Stimulated activated CD4-positive, alpha-beta T cell treated with anti-CD3 and anti-CD28 coated beads, Interleukin-4, amount 100 ng/mL, for 24 hours (primary cell): Measurements from ENCODE around the gene KRT33A.

Experiments used
- DNase-seq: peaks from one replicate; pipeline ENCODE4 v3.0.0-alpha.2; 2020

KRT33A gene

DNA sequence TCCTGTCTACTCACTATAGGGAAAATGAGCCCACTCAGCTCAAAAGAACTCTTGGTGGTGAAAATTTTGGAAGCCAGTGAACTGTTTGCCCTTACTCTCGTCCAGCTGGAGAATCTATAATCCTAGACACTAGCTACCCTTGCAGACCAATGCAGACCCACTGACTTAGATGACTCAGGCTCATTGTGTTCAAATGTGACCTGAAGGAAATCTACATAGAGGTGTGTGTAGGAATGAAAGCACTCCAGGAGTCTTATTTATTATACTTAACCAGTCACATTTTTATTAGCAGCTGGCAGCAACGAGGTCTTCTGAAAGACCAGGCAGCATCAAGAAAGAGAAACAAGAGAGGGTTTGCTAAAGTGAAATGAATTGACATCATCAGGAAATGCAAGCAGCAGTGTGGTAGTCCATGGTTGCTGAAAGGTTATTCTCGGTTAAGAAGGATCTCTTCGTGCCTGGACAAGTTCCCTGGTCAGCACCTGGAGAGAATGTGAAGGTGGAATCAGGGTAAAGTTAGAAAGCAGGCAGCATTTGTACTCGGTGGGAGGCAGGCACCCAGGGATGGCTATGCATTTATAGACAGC, 49.3 kb downstream of the KRT33A start:
- no peak for DNase-seq

DNA sequence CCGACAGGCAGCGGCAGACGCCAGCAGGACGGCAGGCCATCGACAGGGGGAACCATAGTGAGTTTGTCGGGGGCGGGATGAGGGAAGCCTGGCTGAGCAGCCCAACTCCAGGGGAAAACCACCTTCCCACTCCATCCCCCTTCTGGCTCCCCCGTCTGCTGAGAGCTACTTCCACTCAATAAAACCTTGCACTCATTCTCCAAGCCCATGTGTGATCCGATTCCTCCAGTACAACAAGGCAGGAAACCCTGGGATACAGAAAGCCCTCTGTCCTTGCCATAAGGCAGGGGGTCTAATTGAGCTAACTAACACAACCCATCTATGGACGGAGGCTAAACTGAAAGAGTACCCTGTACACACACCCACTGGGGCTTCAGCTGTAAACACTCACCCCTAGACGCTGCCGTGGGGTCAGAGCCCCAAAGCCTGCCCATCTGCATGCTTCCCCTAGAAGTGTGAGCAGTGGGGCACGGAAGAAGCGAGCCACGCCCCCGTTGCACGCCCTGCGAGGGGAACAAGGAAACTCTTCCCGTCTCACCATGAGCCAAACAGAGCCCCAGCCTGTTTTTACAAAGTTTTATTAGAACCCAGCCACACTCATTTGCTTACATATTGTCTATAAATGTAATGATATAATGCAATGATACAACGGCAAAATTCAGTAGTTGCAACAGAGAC, 52.0 kb downstream of the KRT33A start:
- no peak for DNase-seq

DNA sequence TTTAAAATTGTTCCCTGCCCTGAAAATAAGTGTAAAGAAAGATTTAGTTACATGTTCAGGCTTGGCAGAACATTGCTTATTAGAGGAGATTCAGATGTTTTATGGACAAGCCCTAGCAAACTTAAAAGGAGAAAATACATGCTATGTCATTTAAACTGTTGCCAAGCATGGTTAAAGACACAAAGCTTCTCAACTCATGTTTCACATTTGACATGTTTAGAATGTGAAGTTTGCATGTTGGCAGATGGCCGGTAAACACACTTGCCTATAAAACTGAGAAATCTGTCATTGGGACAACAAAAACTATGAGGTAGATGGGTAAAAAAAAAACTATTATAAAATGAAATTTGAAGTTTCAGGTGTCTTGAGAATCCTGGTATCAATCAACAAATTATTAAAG, 53.8 kb downstream of the KRT33A start:
- no peak for DNase-seq
